ENCODE data around the gene NRN1.

- TF ChIP-seq POLR2AphosphoS5 (IDR thresholded peaks at IDR 0.05) (no peak), CTCF (IDR thresholded peaks at IDR 0.05) (no peak), POLR2A (IDR thresholded peaks at IDR 0.05) (no peak)
Measured at GRCh38 chr6:5958921-5959320, 47.8 kb downstream of the NRN1 start.
